ENCODE measurements around the gene ZNF485.

DNA sequence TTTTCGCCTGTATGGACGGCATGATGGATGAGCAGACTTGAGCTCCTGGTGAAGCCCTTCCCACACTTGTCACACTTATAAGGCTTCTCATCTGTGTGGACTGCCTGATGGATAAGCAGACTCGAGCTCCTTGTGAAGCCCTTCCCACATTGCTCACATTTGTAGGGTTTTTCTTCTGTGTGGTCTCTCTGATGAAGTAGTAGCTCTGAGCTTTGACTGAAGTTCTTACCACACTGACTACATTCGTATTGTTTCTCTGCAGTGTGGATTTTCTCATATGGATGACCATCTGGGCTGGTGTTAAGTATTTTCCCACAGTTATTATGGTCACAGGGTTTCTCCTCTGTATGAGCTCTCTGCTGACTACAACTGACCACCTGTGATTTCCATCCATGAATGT, 49.0 kb upstream of the ZNF485 start:
- no peak for TF ChIP-seq CTCF (IDR thresholded peaks at IDR 0.05; ENCODE audit: poor library complexity, severe bottlenecking)
- no peak for TF ChIP-seq EZH2 (IDR thresholded peaks at IDR 0.05; ENCODE audit: borderline replicate concordance, insufficient read depth, low read length, poor library complexity, severe bottlenecking)
- TF ChIP-seq SMC3 (conservative IDR thresholded peaks at IDR 0.05; ENCODE audit: poor library complexity), result no peak
- TF ChIP-seq EP300 (conservative IDR thresholded peaks at IDR 0.05; ENCODE audit: poor library complexity, severe bottlenecking), result no peak
- TF ChIP-seq MXI1 (conservative IDR thresholded peaks at IDR 0.05; ENCODE audit: poor library complexity, severe bottlenecking), result no peak
- no peak for TF ChIP-seq POLR2AphosphoS5 (IDR thresholded peaks at IDR 0.05)
- TF ChIP-seq RAD21 (conservative IDR thresholded peaks at IDR 0.05), result no peak
- TF ChIP-seq, protein P1, sequence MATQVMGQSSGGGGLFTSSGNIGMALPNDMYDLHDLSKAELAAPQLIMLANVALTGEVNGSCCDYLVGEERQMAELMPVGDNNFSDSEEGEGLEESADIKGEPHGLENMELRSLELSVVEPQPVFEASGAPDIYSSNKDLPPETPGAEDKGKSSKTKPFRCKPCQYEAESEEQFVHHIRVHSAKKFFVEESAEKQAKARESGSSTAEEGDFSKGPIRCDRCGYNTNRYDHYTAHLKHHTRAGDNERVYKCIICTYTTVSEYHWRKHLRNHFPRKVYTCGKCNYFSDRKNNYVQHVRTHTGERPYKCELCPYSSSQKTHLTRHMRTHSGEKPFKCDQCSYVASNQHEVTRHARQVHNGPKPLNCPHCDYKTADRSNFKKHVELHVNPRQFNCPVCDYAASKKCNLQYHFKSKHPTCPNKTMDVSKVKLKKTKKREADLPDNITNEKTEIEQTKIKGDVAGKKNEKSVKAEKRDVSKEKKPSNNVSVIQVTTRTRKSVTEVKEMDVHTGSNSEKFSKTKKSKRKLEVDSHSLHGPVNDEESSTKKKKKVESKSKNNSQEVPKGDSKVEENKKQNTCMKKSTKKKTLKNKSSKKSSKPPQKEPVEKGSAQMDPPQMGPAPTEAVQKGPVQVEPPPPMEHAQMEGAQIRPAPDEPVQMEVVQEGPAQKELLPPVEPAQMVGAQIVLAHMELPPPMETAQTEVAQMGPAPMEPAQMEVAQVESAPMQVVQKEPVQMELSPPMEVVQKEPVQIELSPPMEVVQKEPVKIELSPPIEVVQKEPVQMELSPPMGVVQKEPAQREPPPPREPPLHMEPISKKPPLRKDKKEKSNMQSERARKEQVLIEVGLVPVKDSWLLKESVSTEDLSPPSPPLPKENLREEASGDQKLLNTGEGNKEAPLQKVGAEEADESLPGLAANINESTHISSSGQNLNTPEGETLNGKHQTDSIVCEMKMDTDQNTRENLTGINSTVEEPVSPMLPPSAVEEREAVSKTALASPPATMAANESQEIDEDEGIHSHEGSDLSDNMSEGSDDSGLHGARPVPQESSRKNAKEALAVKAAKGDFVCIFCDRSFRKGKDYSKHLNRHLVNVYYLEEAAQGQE (IDR thresholded peaks at IDR 0.05; ENCODE audit: borderline replicate concordance), result no peak
- TF ChIP-seq TAF1 (IDR thresholded peaks at IDR 0.05; ENCODE audit: low read depth), result no peak
